Transverse colon (tissue), 3 donors: ENCODE data around the gene MBNL1.

ENCODE experiments used
- EP300 ChIP-seq: sonication (generic); formaldehyde crosslinking; IDR thresholded peaks from one replicate; pipeline ENCODE4 v1.6.1; 2017; ENCODE audit warnings: antibody characterized with exemption, low read depth
- TF ChIP-seq, protein P1 (sequence below), 5 experiments: fragments of 200-600 bp in 3 of 5; fragments of 450-650 bp in 2 of 5; sonication (generic) in 3 of 5; IDR thresholded peaks; 1 replicate in 2 of 5; 2 replicates in 3 of 5; pipeline ENCODE4 v1.5.1; 2016 to 2017; ENCODE audit warnings: antibody characterized with exemption in 5 of 5, inconsistent platforms in 3 of 5, mild to moderate bottlenecking in 2 of 5, moderate library complexity in 1 of 5

DNA sequence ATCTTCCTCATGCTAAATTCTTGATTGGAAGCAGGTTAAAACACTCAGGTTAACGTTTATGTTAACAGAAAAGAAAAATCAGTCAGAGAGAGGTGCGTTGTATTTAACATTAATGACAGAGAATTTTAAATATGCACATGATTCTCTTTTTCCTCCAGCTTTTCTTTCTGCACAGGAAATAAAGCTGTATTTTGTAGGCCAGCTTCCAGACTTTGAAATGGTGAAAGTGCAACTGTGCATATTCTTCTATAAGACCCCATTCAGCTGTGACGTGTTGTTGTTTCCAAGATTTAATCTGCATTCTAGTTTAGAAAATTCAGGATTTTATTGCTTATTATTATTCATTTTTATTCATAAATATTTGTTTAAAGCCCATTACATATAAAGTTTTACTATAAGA lies 11.8 kb downstream of the MBNL1 start:
- TF ChIP-seq, protein P1, sequence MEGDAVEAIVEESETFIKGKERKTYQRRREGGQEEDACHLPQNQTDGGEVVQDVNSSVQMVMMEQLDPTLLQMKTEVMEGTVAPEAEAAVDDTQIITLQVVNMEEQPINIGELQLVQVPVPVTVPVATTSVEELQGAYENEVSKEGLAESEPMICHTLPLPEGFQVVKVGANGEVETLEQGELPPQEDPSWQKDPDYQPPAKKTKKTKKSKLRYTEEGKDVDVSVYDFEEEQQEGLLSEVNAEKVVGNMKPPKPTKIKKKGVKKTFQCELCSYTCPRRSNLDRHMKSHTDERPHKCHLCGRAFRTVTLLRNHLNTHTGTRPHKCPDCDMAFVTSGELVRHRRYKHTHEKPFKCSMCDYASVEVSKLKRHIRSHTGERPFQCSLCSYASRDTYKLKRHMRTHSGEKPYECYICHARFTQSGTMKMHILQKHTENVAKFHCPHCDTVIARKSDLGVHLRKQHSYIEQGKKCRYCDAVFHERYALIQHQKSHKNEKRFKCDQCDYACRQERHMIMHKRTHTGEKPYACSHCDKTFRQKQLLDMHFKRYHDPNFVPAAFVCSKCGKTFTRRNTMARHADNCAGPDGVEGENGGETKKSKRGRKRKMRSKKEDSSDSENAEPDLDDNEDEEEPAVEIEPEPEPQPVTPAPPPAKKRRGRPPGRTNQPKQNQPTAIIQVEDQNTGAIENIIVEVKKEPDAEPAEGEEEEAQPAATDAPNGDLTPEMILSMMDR (IDR thresholded peaks at IDR 0.05): no peak
- no peak for TF ChIP-seq EP300
